Measurements from ENCODE around the gene PACS2. TPM values are rescaled to one million over a fixed set of nuclear protein-coding genes. Genes with fewer than 3 reads are reported as not detected.
"Not testable (repeated sequence)": the region's sequence is repeated elsewhere in the genome, so short reads cannot be mapped to it uniquely, and the experiment has no call there.

PACS2 gene
- total and polyA plus RNA-seq, 4 donors, result 5.1 to 21.9 (median 9.8) TPM

DNA sequence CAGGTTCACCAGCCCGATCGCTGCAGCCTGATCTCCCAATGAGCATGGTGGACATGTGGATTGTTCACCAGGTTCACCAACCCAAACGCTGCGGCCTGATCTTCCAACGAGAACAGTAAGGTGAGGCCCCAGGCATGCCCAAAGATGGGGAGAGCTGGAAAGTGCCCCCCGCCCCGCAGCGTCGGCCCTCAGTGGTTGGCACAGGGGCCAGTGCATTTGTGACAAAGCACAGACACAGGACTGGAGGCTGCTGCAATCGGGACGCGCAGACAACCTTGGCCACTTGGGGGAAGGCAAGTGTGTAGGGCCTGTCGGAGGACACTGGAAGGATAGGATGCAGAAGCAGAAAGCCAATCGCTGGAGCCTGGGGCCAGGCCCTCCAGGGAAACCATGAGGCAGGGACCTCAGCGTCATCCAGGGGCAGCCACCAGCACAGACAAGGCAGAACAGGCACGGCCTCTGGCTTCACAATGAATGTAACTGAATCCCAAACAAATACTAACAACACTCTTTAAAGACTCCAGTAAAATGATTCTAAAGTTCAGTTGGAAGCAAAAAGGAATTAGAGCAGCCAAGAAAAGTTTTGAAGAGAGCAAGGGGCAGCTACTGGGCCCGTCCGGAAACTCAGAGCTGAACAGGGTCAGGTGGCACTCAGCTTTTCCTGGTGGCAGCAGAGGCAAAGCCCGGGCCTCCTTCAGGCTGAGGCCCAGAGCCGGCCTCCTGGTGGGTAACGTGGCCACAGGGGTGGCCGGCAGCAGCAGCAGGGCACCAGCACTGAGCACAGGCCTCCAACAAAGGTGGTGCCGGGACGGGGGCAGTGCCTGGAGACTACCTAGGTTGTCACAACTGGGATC, 27.1 kb upstream of the PACS2 start:
- Histone ChIP-seq H3K36me3 (ENCODE audit: control insufficient read depth in 4 of 4, insufficient read depth in 3 of 4, low read depth in 1 of 4, low read length in 3 of 4) (no peaks in the 10 kb centered on the region), H3K27me3 (ENCODE audit: control insufficient read depth in 4 of 4, insufficient read depth in 4 of 4, low read length in 3 of 4) (no peaks in the 10 kb centered on the region), H3K4me3 (ENCODE audit: low read depth in 1 of 3, low read length in 3 of 3) (no peak overlapping the region), H3K4me1 (ENCODE audit: control insufficient read depth in 4 of 4, insufficient read depth in 4 of 4, low read length in 3 of 4) (peaks cover 16 to 54% (median 39%) of the 10 kb centered on the region in 4 donors), H3K9me3 (ENCODE audit: control insufficient read depth in 4 of 4, low read length in 3 of 4) (no peaks in the 10 kb centered on the region), H3K27ac (ENCODE audit: low read depth in 1 of 2, low read length in 2 of 2) (peak overlapping the region; percentile 38 to 52), H3K9ac (ENCODE audit: low read depth in 1 of 2, low read length in 2 of 2) (no peak overlapping the region)
- no peak for DNase-seq (ENCODE audit: low spot score)
- 70% methylated on average over 24 of the region's 24 CpGs for WGBS
- TF ChIP-seq SP1 (IDR thresholded peaks at IDR 0.05) (peak; percentile 8), FOXA1 (IDR thresholded peaks at IDR 0.05) (no peak), RXRA (IDR thresholded peaks at IDR 0.05) (peak in 1 of 2 donors; percentile 19), HNF4A (conservative IDR thresholded peaks at IDR 0.05) (peak; percentile 18 to 53)
- TF ChIP-seq, protein P1, sequence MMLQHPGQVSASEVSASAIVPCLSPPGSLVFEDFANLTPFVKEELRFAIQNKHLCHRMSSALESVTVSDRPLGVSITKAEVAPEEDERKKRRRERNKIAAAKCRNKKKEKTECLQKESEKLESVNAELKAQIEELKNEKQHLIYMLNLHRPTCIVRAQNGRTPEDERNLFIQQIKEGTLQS (IDR thresholded peaks at IDR 0.05), result no peak
- TF ChIP-seq, protein P2, sequence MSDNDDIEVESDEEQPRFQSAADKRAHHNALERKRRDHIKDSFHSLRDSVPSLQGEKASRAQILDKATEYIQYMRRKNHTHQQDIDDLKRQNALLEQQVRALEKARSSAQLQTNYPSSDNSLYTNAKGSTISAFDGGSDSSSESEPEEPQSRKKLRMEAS (IDR thresholded peaks at IDR 0.05), result no peak

DNA sequence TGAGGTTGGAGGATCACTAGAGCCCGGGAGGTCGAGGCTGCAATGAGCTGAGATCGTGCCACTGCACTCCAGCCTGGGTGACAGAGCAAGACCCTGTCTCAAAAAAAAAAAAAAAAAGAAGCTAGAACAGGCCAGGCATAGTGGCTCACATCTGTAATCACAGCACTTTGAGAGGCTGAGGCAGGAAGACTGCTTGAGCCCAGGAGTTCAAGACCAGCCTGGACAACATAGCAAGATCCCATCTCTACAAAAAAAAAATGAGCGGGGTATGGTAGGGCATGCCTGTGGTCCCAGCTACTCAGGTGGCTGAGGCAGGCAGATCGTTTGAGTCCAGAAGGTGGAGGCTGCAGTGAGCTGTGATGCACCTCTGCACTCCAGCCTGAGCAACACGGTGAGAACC, 25.6 kb upstream of the PACS2 start:
- peaks cover 16 to 52% (median 37%) of the 10 kb centered on the region in 4 donors for H3K4me1 ChIP-seq (ENCODE audit: control insufficient read depth in 4 of 4, insufficient read depth in 4 of 4, low read length in 3 of 4)
- DNase-seq (ENCODE audit: low spot score); H3K4me3 ChIP-seq (ENCODE audit: low read depth in 1 of 3, low read length in 3 of 3); H3K9me3 ChIP-seq (ENCODE audit: control insufficient read depth in 4 of 4, low read length in 3 of 4); H3K27me3 ChIP-seq (ENCODE audit: control insufficient read depth in 4 of 4, insufficient read depth in 4 of 4, low read length in 3 of 4); H3K9ac ChIP-seq (ENCODE audit: low read depth in 1 of 2, low read length in 2 of 2); H3K27ac ChIP-seq (ENCODE audit: low read depth in 1 of 2, low read length in 2 of 2); H3K36me3 ChIP-seq (ENCODE audit: control insufficient read depth in 4 of 4, insufficient read depth in 3 of 4, low read depth in 1 of 4, low read length in 3 of 4): not testable (repeated sequence)
- WGBS, result 82% methylated on average over 6 of the region's 6 CpGs

DNA sequence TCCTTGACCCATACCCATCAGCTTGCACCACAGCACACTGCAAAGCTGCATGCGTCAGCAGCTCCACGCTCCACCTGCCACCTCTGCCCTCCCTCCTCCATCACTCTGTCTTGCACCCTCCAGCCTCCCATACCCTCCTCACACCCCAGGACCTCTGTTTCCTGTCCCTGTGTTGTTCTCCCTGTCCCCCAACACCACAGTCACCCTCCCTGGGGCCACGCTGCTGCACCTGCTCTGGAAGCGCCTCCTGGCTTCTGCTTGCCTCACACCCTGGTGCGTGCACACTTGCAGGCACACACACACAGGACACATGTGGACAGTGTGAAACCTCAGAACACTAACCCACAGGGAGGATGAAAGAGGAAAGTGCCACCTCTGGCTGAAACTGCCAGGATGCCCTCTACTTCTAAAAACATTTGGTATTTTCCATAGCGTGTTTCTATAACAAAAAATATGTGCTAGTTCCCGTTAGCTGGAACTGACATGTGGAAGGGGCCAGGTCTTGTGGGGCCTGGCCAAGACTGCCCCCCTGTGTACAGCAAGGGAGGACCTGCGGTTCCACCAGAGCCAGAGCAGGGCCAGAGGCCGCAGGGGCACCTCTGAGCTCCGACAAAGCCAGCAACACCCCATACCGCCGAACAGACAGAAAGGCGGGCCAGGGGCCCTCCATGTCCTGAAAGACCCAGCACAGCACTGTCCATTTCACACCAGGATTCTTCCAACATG, 23.8 kb upstream of the PACS2 start:
- Histone ChIP-seq H3K9ac (ENCODE audit: low read depth in 1 of 2, low read length in 2 of 2) (no peak overlapping the region), H3K4me1 (ENCODE audit: control insufficient read depth in 4 of 4, insufficient read depth in 4 of 4, low read length in 3 of 4) (peaks cover 10 to 36% (median 28%) of the 10 kb centered on the region in 4 donors), H3K36me3 (ENCODE audit: control insufficient read depth in 4 of 4, insufficient read depth in 3 of 4, low read depth in 1 of 4, low read length in 3 of 4) (no peaks in the 10 kb centered on the region), H3K9me3 (ENCODE audit: control insufficient read depth in 4 of 4, low read length in 3 of 4) (no peaks in the 10 kb centered on the region), H3K27ac (ENCODE audit: low read depth in 1 of 2, low read length in 2 of 2) (peak overlapping the region in 1 of 2 donors; percentile 43), H3K4me3 (ENCODE audit: low read depth in 1 of 3, low read length in 3 of 3) (no peak overlapping the region), H3K27me3 (ENCODE audit: control insufficient read depth in 4 of 4, insufficient read depth in 4 of 4, low read length in 3 of 4) (no peaks in the 10 kb centered on the region)
- TF ChIP-seq, protein P3, sequence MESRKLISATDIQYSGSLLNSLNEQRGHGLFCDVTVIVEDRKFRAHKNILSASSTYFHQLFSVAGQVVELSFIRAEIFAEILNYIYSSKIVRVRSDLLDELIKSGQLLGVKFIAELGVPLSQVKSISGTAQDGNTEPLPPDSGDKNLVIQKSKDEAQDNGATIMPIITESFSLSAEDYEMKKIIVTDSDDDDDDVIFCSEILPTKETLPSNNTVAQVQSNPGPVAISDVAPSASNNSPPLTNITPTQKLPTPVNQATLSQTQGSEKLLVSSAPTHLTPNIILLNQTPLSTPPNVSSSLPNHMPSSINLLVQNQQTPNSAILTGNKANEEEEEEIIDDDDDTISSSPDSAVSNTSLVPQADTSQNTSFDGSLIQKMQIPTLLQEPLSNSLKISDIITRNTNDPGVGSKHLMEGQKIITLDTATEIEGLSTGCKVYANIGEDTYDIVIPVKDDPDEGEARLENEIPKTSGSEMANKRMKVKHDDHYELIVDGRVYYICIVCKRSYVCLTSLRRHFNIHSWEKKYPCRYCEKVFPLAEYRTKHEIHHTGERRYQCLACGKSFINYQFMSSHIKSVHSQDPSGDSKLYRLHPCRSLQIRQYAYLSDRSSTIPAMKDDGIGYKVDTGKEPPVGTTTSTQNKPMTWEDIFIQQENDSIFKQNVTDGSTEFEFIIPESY (IDR thresholded peaks at IDR 0.05), result no peak
- TF ChIP-seq HNF4A (conservative IDR thresholded peaks at IDR 0.05) (peak in 1 of 2 donors; percentile 21), RXRA (IDR thresholded peaks at IDR 0.05) (peak in 1 of 2 donors; percentile 33)
- DNase-seq (ENCODE audit: low spot score), result no peak
- 73% methylated on average over 13 of the region's 13 CpGs for WGBS
